ENCODE measurements around the gene SCP2.

GRCh38 chr1:53090227-53091147, 163.4 kb downstream of the SCP2 start:
- TF ChIP-seq CTCF (IDR thresholded peaks at IDR 0.05) (no peak), POLR2A (IDR thresholded peaks at IDR 0.05) (no peak), POLR2AphosphoS5 (IDR thresholded peaks at IDR 0.05) (no peak)
